Kidney (tissue), 14 donors: Measurements from ENCODE around the gene DIPK1B. TPM values are rescaled to one million over a fixed set of nuclear protein-coding genes. Genes with fewer than 3 reads are reported as not detected.
A peak's percentile ranks its signal among the peaks of the same experiment; 100 is the strongest.

Experiments used
- DNase-seq, 5 donors: peaks; one replicate each; pipeline ENCODE4 v3.0.0-alpha.2; 2013 to 2020
- FAIRE-seq: peaks from 2 replicates; lab custom pipeline; 2012; peaks lifted over from hg19 to GRCh38; lab: Jason Lieb, UNC
- H3K27ac ChIP-seq, 2 donors: one replicate each; pipeline ENCODE4 v1.7.0; 2013; ENCODE audit warnings: low read depth in 2 of 2, low read length in 2 of 2, inconsistent platforms in 1 of 2
- H3K27me3 ChIP-seq: one replicate; pipeline ENCODE4 v1.7.1; 2013; ENCODE audit warnings: low read length, inconsistent platforms; ENCODE audit not compliant: control insufficient read depth, insufficient read depth
- H3K36me3 ChIP-seq, 3 donors: one replicate each; pipeline versions ENCODE4 v1.7.0 to v1.7.1; 2013; ENCODE audit warnings: low read length in 3 of 3, control low read depth in 1 of 3, inconsistent platforms in 1 of 3; ENCODE audit not compliant: insufficient read depth in 3 of 3, control insufficient read depth in 2 of 3
- H3K4me1 ChIP-seq, 3 donors: one replicate each; pipeline versions ENCODE4 v1.7.0 to v1.7.1; 2013; ENCODE audit warnings: low read length in 3 of 3, inconsistent platforms in 1 of 3, low read depth in 1 of 3; ENCODE audit not compliant: control insufficient read depth in 2 of 3, insufficient read depth in 2 of 3
- H3K4me3 ChIP-seq, 3 donors: one replicate each; pipeline versions ENCODE4 v1.7.0 to v1.8.1; 2013; ENCODE audit warnings: low read length in 3 of 3, control low read depth in 1 of 3, inconsistent platforms in 1 of 3
- H3K9ac ChIP-seq, 3 donors: one replicate each; pipeline versions ENCODE4 v1.7.0 to v1.7.1; 2013; ENCODE audit warnings: low read length in 3 of 3, control low read depth in 1 of 3, inconsistent platforms in 1 of 3
- H3K9me3 ChIP-seq, 3 donors: one replicate each; pipeline versions ENCODE4 v1.7.0 to v1.7.1; 2013; ENCODE audit warnings: low read length in 3 of 3, control low read depth in 1 of 3, inconsistent platforms in 1 of 3; ENCODE audit not compliant: control insufficient read depth in 2 of 3, insufficient read depth in 1 of 3
- intact Hi-C: fragments of 100-400 bp; cut with DNase I; formaldehyde crosslinking; loops from one replicate; pipeline ENCODE4 v1.11.1; 2022
- polyA plus RNA-seq: library from polyadenylated mRNA; stranded (reverse); fragments of 350-450 nt; fragmentation: Illumina TruSeq; extraction: RNeasy Lipid Tissue Mini Kit (QIAGEN cat#74804); gene quantifications from one replicate; pipeline ENCODE4 v1.2.3, GENCODE V29; 2014; ENCODE audit warnings: low read depth, low replicate concordance; ENCODE audit not compliant: insufficient read depth
- total RNA-seq: library from RNA; stranded (reverse); fragmentation: NEBNext Ultra II Directional; extraction: Animal tissue kit (Norgen Biotek cat#: 25700); gene quantifications from one replicate; pipeline ENCODE4 v1.2.1, GENCODE V29; 2021
- TF ChIP-seq, protein P1 (sequence below): IDR thresholded peaks from 3 replicates; pipeline ENCODE4 v1.5.1; 2012; ENCODE audit warnings: mild to moderate bottlenecking, moderate library complexity, borderline replicate concordance; ENCODE audit not compliant: insufficient read depth; ENCODE audit errors: extremely low read depth
- donor health status: control.
- donor health status: control.
- donor health status: control.
- donor health status: control.
- donor health status: control.
- donor health status: DM: yes; HTN: yes; CAD: no.
- donor health status: Normal renal cell carcinoma (clear cell type).

DIPK1B gene
- total and polyA plus RNA-seq, 2 donors from 2014 or later = 7.5 to 22.6 TPM

DNA sequence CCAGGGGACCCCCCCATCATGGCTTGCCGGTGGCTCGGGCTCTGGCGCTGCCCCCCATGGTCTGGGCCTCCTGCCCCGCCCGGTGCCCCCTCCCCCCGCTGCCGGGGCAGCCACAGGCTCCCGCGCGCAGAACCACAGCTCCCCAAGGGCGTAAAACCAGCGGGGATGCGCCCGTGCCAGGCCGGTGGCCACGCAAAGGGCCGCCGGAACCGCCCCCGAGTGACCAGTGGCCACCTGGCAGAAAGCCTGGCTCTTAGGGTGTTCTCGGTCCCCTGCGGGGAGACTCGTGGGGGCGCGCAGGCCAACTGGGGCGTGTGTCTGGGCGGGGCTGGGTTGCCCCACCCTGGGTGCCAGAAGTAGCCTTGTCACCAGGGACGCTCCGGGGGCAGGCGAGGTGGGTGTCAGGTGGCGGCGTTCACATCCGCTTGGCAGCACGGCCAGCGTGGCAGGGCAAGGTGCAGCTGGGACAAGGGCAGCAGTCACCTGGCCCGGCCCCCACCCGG lies 24.6 kb upstream of the DIPK1B start:
- DNase-seq = peak in 2 of 5 donors; percentile 45 to 92
- H3K27me3 ChIP-seq = no peaks in the 10 kb centered on the region
- intact Hi-C loops = no loop called here
- no peak overlapping the region for H3K9ac ChIP-seq
- H3K4me1 ChIP-seq = peaks cover 0 to 35% (median 0%) of the 10 kb centered on the region in 3 donors
- H3K4me3 ChIP-seq = no peak overlapping the region
- TF ChIP-seq, protein P1, sequence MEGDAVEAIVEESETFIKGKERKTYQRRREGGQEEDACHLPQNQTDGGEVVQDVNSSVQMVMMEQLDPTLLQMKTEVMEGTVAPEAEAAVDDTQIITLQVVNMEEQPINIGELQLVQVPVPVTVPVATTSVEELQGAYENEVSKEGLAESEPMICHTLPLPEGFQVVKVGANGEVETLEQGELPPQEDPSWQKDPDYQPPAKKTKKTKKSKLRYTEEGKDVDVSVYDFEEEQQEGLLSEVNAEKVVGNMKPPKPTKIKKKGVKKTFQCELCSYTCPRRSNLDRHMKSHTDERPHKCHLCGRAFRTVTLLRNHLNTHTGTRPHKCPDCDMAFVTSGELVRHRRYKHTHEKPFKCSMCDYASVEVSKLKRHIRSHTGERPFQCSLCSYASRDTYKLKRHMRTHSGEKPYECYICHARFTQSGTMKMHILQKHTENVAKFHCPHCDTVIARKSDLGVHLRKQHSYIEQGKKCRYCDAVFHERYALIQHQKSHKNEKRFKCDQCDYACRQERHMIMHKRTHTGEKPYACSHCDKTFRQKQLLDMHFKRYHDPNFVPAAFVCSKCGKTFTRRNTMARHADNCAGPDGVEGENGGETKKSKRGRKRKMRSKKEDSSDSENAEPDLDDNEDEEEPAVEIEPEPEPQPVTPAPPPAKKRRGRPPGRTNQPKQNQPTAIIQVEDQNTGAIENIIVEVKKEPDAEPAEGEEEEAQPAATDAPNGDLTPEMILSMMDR = no peak
- H3K36me3 ChIP-seq = no peaks in the 10 kb centered on the region
- H3K27ac ChIP-seq = peak overlapping the region; percentile 57 to 77
- FAIRE-seq = no peak
- no peaks in the 10 kb centered on the region for H3K9me3 ChIP-seq

DNA sequence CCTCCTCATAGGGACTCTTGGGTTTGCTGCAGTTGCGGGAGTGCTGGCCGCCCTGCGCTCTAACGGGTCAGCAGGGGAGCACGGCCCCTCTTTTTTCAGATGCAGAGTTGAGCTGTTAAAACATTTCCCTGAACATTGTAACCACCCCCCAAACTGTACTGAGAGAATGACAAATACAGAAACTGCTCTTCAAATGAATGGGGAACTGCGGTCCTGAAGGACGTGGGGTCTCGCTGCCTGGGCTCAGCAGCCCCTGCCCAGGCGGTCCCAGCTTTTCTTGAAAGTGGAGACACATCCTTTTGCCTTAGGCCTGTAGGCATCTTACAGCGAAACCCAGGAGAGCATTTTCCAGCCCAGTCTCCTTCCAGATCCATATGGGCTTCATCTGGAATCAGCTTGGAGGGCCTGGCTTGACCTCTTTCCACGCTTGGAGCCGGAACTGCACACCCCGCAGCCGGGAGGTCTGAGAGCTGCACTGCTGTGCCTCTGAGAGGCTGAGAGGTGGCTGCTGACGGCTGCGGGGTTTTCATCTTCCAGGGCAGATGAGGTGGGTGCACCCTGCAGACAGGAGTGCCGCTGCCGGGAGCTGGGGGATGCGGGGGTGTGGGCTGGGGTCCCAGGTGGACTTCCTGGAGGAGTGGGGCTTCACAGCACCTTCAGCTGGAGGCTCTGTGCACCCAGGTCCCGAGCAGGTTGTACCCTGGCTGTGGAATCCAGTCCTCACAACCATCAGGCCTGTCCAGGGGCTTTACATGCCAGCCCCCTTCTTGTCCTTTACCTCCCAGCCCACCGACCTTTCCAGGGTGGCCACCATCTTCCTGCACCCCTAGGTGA lies 23.9 kb upstream of the DIPK1B start:
- Histone ChIP-seq H3K9ac (no peak overlapping the region), H3K27me3 (no peaks in the 10 kb centered on the region), H3K36me3 (no peaks in the 10 kb centered on the region), H3K27ac (peak overlapping the region in 1 of 2 donors; percentile 77), H3K4me1 (peaks cover 0 to 41% (median 0%) of the 10 kb centered on the region in 3 donors), H3K9me3 (no peaks in the 10 kb centered on the region), H3K4me3 (no peak overlapping the region)
- TF ChIP-seq, protein P1 = no peak
- FAIRE-seq (no peak), DNase-seq (peak in 2 of 5 donors; percentile 65 to 67)
- intact Hi-C loops = no loop called here

DNA sequence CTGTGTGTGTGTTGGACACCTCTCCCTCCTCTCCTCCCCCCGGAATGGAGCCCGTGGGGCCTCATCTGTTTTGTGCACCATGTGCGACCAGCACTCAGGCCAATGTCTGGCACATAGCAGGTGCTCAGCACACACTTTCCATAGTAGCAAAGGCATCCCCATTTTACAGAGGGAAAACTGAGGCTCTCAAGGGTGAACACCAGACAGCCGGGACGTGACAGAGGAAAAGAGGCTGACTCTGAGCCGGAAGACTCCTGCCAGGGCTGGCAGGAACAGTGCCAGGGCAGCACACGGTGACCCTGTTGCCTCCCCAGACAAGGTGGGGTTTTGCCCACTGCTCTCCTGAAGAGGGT lies 23.3 kb upstream of the DIPK1B start:
- no peaks in the 10 kb centered on the region for H3K27me3 ChIP-seq
- intact Hi-C loops = no loop called here
- H3K4me1 ChIP-seq = peaks cover 0 to 43% (median 3%) of the 10 kb centered on the region in 3 donors
- no peak overlapping the region for H3K9ac ChIP-seq
- H3K4me3 ChIP-seq = no peak overlapping the region
- H3K9me3 ChIP-seq = no peaks in the 10 kb centered on the region
- TF ChIP-seq, protein P1 = no peak
- FAIRE-seq (no peak), DNase-seq (peak in 2 of 5 donors; percentile 2 to 39)
- H3K36me3 ChIP-seq = no peaks in the 10 kb centered on the region
- H3K27ac ChIP-seq = no peak overlapping the region
